Epidermal melanocyte (primary cell): ENCODE measurements around the gene SHC4.

Experiments
- DNase-seq: peaks from one replicate; pipeline ENCODE4 v3.0.0; 2011; ENCODE audit warnings: low spot score; ENCODE audit not compliant: insufficient read length

The SHC4 gene

GRCh38 chr15:48888836-48889235 is 74.9 kb downstream of the SHC4 start:
- no peak for DNase-seq

GRCh38 chr15:48888191-48888590 is 75.5 kb downstream of the SHC4 start:
- DNase-seq, result no peak

- DNase-seq, result no peak
Observed at GRCh38 chr15:48887144-48887543, 76.6 kb downstream of the SHC4 start.

GRCh38 chr15:48883699-48884098 is 80.0 kb downstream of the SHC4 start:
- no peak for DNase-seq

GRCh38 chr15:48880070-48880634 is 83.6 kb downstream of the SHC4 start:
- DNase-seq, result no peak

GRCh38 chr15:48877630-48878595 is 85.8 kb downstream of the SHC4 start, which contains the start of gene EID1:
Gene EID1 (plus strand): TSS chr15:48878134. CDS start chr15:48878177, 43 bp downstream.
- DNase-seq, result peak; percentile 90

- no peak for DNase-seq
Observed at GRCh38 chr15:48876057-48876456, 87.7 kb downstream of the SHC4 start.

- DNase-seq, result no peak
Observed at GRCh38 chr15:48875241-48875960, 88.3 kb downstream of the SHC4 start.

GRCh38 chr15:48872632-48873031 is 91.1 kb downstream of the SHC4 start:
- DNase-seq, result no peak

- DNase-seq, result no peak
Observed at GRCh38 chr15:48871542-48871941, 92.2 kb downstream of the SHC4 start.

GRCh38 chr15:48869966-48870365 is 93.8 kb downstream of the SHC4 start:
- DNase-seq, result no peak

- DNase-seq, result peak; percentile 42
Observed at GRCh38 chr15:48868536-48868935, 95.2 kb downstream of the SHC4 start.

- no peak for DNase-seq
Observed at GRCh38 chr15:48868023-48868422, 95.7 kb downstream of the SHC4 start.

- no peak for DNase-seq
Observed at GRCh38 chr15:48866141-48866563, 97.6 kb downstream of the SHC4 start.

GRCh38 chr15:48865370-48866079 is 98.2 kb downstream of the SHC4 start:
- no peak for DNase-seq

- DNase-seq, result no peak
Observed at GRCh38 chr15:48862705-48863104, 101.0 kb downstream of the SHC4 start.

- DNase-seq, result no peak
Observed at GRCh38 chr15:48861813-48862431, 101.8 kb downstream of the SHC4 start.

- DNase-seq, result no peak
Observed at GRCh38 chr15:48859426-48859825, 104.3 kb downstream of the SHC4 start.

- no peak for DNase-seq
Observed at GRCh38 chr15:48858401-48858800, 105.3 kb downstream of the SHC4 start.

- DNase-seq, result no peak
Observed at GRCh38 chr15:48856942-48857341, 106.8 kb downstream of the SHC4 start.
